Naive thymus-derived CD4-positive, alpha-beta T cell (primary cell): ENCODE results near the gene IL17RC. TPM values are rescaled to one million over a fixed set of nuclear protein-coding genes. Genes with fewer than 3 reads are reported as not detected.

Experiments
- ATAC-seq: fragments of 150-1000 bp; cut with Tn5 transposase; 2 replicates; pipeline ENCODE4 v1.10.0; 2021; ENCODE audit warnings: mild to moderate bottlenecking, moderate library complexity
- CTCF ChIA-PET: fragments of 350-600 bp; sonication (Branson Sonifier 250); formaldehyde crosslinking; loops from one replicate; lab custom pipeline; 2021; ENCODE audit warnings: antibody characterized with exemption; lab: Charles Lee
- POLR2A ChIA-PET: fragments of 350-600 bp; sonication (Branson Sonifier 250); formaldehyde crosslinking; loops from one replicate; lab custom pipeline; 2021; ENCODE audit warnings: antibody characterized with exemption, inconsistent platforms; lab: Charles Lee
- DNase-seq, 9 donors: peaks; one replicate each; pipeline versions ENCODE4 v3.0.0 to v3.0.0-alpha.2; 2020 to 2022; ENCODE audit warnings: mixed read lengths in 1 of 9
- H3K27ac ChIP-seq: one replicate; pipeline ENCODE4 v1.7.0; 2013; ENCODE audit warnings: mild to moderate bottlenecking, low read depth, low read length, moderate library complexity
- H3K27me3 ChIP-seq, 2 donors: one replicate each; pipeline ENCODE4 v1.7.0; 2013; ENCODE audit warnings: low read length in 2 of 2, mild to moderate bottlenecking in 2 of 2, moderate library complexity in 2 of 2; ENCODE audit not compliant: control insufficient read depth in 2 of 2, insufficient read depth in 2 of 2
- H3K36me3 ChIP-seq, 3 experiments: 1 replicate in 2 of 3; 2 replicates in 1 of 3; pipeline ENCODE4 v1.7.0; 2013; ENCODE audit warnings: low read length in 3 of 3, mild to moderate bottlenecking in 3 of 3, moderate library complexity in 1 of 3; ENCODE audit not compliant: insufficient read depth in 3 of 3, control insufficient read depth in 2 of 3
- H3K4me1 ChIP-seq, 2 donors: one replicate each; pipeline ENCODE4 v1.7.0; 2013; ENCODE audit warnings: low read length in 2 of 2, mild to moderate bottlenecking in 2 of 2, moderate library complexity in 1 of 2; ENCODE audit not compliant: control insufficient read depth in 2 of 2, insufficient read depth in 2 of 2
- H3K4me3 ChIP-seq: 2 replicates; pipeline ENCODE4 v1.7.0; 2013; ENCODE audit warnings: mild to moderate bottlenecking, low read length
- H3K9me3 ChIP-seq, 3 experiments: 1 replicate in 2 of 3; 2 replicates in 1 of 3; pipeline ENCODE4 v1.7.0; 2013; ENCODE audit warnings: low read length in 3 of 3; ENCODE audit not compliant: control insufficient read depth in 2 of 3
- H3K27ac Mint-ChIP-seq, 9 donors: one replicate each; pipeline ENCODE4 v1.8.0; 2020 to 2022; ENCODE audit warnings: mixed read lengths in 9 of 9, mild to moderate bottlenecking in 8 of 9, moderate library complexity in 5 of 9, inconsistent platforms in 2 of 9
- H3K27me3 Mint-ChIP-seq, 5 donors: one replicate each; pipeline ENCODE4 v1.8.0; 2021 to 2022; ENCODE audit warnings: mixed read lengths in 5 of 5, mild to moderate bottlenecking in 1 of 5
- H3K36me3 Mint-ChIP-seq, 5 donors: one replicate each; pipeline ENCODE4 v1.8.0; 2020 to 2022; ENCODE audit warnings: mixed read lengths in 5 of 5, mild to moderate bottlenecking in 3 of 5, inconsistent platforms in 1 of 5
- H3K4me1 Mint-ChIP-seq, 7 donors: one replicate each; pipeline ENCODE4 v1.8.0; 2020 to 2022; ENCODE audit warnings: mixed read lengths in 7 of 7, mild to moderate bottlenecking in 3 of 7, inconsistent platforms in 1 of 7
- H3K4me3 Mint-ChIP-seq, 10 donors: one replicate each; pipeline ENCODE4 v1.8.0; 2020 to 2022; ENCODE audit warnings: mild to moderate bottlenecking in 10 of 10, mixed read lengths in 10 of 10, moderate library complexity in 6 of 10, inconsistent platforms in 2 of 10
- H3K9me3 Mint-ChIP-seq, 11 donors: one replicate each; pipeline ENCODE4 v1.8.0; 2020 to 2022; ENCODE audit warnings: mixed read lengths in 11 of 11, mild to moderate bottlenecking in 4 of 11, inconsistent platforms in 1 of 11, moderate library complexity in 1 of 11
- intact Hi-C, 2 donors: fragments of 100-400 bp; cut with micrococcal nuclease; formaldehyde crosslinking; loops; one replicate each; pipeline ENCODE4 v1.15.1; 2023
- polyA plus RNA-seq, 2 donors: library from polyadenylated mRNA; unstranded; fragments of 300-500 nt; fragmentation: Illumina TruSeq; gene quantifications; one replicate each; pipeline ENCODE4 v1.2.3, GENCODE V29; 2021
- total RNA-seq, 6 experiments: library from RNA in 5 of 6; stranded (reverse) in 5 of 6; gene quantifications; 1 replicate in 5 of 6; 2 replicates in 1 of 6; pipeline ENCODE4 v1.2.3 and lab custom pipeline; 2021 to 2026

Gene IL17RC
- total and polyA plus RNA-seq, 7 experiments from 2014 or later = 0.70 to 11.9 (median 1.7) TPM

DNA sequence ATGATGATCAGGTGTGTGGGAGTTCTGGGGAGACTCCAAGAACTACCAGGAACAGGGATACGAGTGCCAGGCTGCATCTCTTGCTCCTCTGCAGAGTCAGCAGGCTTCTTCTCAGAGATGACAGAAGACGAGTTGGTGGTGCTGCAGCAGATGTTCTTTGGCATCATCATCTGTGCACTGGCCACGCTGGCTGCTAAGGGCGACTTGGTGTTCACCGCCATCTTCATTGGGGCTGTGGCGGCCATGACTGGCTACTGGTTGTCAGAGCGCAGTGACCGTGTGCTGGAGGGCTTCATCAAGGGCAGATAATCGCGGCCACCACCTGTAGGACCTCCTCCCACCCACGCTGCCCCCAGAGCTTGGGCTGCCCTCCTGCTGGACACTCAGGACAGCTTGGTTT, 27.4 kb downstream of the IL17RC start:
- H3K27me3 Mint-ChIP-seq = no peaks in the 10 kb centered on the region
- no peak overlapping the region for H3K27ac ChIP-seq
- H3K4me1 ChIP-seq = no peaks in the 10 kb centered on the region
- peaks cover 0 to 8% (median 0%) of the 10 kb centered on the region in 7 donors for H3K4me1 Mint-ChIP-seq
- CTCF ChIA-PET = interaction anchor here (4.1 kb wide), 1 partner anchor 11 kb away, joined by 35 read pairs; the partner anchor contains the start of gene CRELD1
- peak overlapping the region in 2 of 9 donors; percentile 17 to 23 for H3K27ac Mint-ChIP-seq
- peaks cover 0 to 39% (median 0%) of the 10 kb centered on the region in 3 experiments for H3K36me3 ChIP-seq
- no peaks in the 10 kb centered on the region for H3K9me3 Mint-ChIP-seq
- H3K4me3 ChIP-seq = no peak overlapping the region
- no peak for ATAC-seq
- H3K4me3 Mint-ChIP-seq = no peak overlapping the region
- no peaks in the 10 kb centered on the region for H3K9me3 ChIP-seq
- POLR2A ChIA-PET = interaction anchor here (0.9 to 2.2 kb wide), 2 partner anchors 9 to 11 kb away, joined by 3 to 12 read pairs; partner anchors contain the start of gene CRELD1
- DNase-seq = no peak
- peaks cover 0 to 6% (median 0%) of the 10 kb centered on the region in 5 donors for H3K36me3 Mint-ChIP-seq
- no peaks in the 10 kb centered on the region for H3K27me3 ChIP-seq
- intact Hi-C loops = no loop called here

DNA sequence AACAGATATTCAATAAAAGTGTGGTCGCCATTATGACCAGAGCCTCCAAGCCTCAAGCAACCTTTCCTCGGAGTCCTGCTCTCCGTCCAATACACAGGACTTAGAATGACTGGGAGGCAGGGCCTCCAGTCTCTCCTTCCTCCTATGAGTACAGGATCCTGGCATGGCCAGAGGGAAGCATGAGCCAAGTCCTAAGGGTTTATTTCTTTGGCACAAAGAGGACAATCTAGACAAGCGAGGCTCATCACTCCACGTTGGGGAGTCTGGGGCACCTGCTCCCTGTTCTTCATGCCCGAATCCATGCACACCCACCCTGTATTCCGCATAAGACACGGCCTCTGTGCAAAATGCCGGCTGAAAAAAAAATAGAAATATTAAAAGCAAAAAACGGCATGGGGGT, 28.5 kb downstream of the IL17RC start:
- no peaks in the 10 kb centered on the region for H3K4me1 ChIP-seq
- ChIA-PET CTCF (interaction anchor here (4.1 kb wide), 1 partner anchor 12 kb away, joined by 35 read pairs; the partner anchor contains the start of gene CRELD1), POLR2A (interaction anchor here (0.7 to 2.3 kb wide), 5 partner anchors 10 to 297 kb away, joined by 3 to 64 read pairs (median 8); partner anchors contain the start of genes CRELD1, EMC3 and JAGN1)
- intact Hi-C loops = loop anchor here (5.0 kb wide), 1 partner anchor 213 kb away; the partner anchor contains the start of gene BRPF1 (in 2 of the 2)
- H3K36me3 ChIP-seq = peaks cover 0 to 43% (median 0%) of the 10 kb centered on the region in 3 experiments
- Mint-ChIP-seq H3K9me3 (no peaks in the 10 kb centered on the region), H3K36me3 (peaks cover 0 to 6% (median 0%) of the 10 kb centered on the region in 5 donors), H3K4me1 (peaks cover 0 to 8% (median 3%) of the 10 kb centered on the region in 7 donors), H3K27ac (peak overlapping the region in 7 of 9 donors; percentile 38 to 71 (median 58)), H3K27me3 (no peaks in the 10 kb centered on the region), H3K4me3 (peak overlapping the region in 9 of 10 donors; percentile 18 to 64 (median 38))
- no peak overlapping the region for H3K27ac ChIP-seq
- ATAC-seq (no peak), DNase-seq (no peak)
- no peaks in the 10 kb centered on the region for H3K9me3 ChIP-seq
- no peaks in the 10 kb centered on the region for H3K27me3 ChIP-seq
- no peak overlapping the region for H3K4me3 ChIP-seq

DNA sequence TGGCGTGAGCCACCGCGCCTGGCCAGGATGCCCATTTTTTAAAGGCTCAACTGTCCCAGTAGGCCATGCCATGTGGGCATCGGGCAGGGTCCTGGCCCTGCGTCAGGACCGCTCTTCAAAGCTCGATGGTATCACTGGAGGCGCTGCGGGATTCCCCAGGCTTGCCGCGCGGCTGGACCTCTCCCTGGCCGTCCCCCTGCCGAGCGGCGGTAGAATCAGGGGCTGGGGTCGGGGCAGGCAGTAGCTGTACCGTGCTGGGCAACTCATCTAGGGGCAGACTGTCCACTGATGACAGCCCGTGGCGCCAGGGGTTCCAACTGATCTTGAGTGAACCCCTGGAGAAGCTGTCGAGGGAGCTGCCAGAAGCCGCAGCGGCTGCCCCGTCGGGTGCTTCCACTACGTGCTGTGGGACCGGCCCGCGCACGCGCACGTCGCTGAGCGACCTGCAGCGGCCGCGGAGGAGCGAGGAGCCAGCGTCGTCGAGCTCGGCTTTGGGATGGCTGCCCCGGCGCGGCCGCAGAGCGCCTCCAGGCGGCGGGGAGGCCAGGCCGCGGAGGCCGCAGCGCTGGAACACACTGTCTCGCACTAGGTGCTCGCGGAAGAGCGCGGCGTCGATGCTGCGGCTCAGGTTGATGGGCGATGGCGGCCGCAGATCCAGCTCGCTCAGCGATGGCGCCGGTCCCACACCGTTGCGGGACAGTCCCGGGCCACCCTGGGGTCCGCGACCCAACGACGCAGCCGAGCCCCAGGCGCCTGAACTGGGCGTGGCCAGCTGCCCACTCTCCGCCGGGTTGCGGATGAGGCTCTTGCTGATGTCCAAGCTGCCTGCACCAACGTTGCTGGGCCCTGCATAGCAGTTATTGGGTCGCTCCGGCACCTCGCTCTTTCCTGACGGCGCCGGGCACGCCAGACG, 29.5 kb downstream of the IL17RC start:
- peak overlapping the region; percentile 50 for H3K4me3 ChIP-seq
- peak overlapping the region; percentile 42 to 85 (median 78) for H3K4me3 Mint-ChIP-seq
- H3K36me3 ChIP-seq = peaks cover 0 to 36% (median 0%) of the 10 kb centered on the region in 3 experiments
- no peaks in the 10 kb centered on the region for H3K27me3 Mint-ChIP-seq
- H3K27ac Mint-ChIP-seq = peak overlapping the region in 8 of 9 donors; percentile 56 to 91 (median 82)
- peaks cover 0 to 4% (median 0%) of the 10 kb centered on the region in 5 donors for H3K36me3 Mint-ChIP-seq
- intact Hi-C loops = loop anchor here (1.0 to 5.0 kb wide), 5 partner anchors 13 to 214 kb away; partner anchors contain the start of genes BRPF1 (in 2 of the 2), CRELD1 (in 2 of the 2), RPUSD3 (in 2 of the 2) and JAGN1 (in 1 of the 2)
- CTCF ChIA-PET = interaction anchor here (0.6 to 4.1 kb wide), 9 partner anchors 9 to 317 kb away, joined by 3 to 35 read pairs (median 3); partner anchors contain the start of genes CRELD1 and RPUSD3
- no peaks in the 10 kb centered on the region for H3K9me3 ChIP-seq
- H3K4me1 Mint-ChIP-seq = peaks cover 8 to 16% (median 11%) of the 10 kb centered on the region in 7 donors
- no peaks in the 10 kb centered on the region for H3K27me3 ChIP-seq
- peak overlapping the region; percentile 74 for H3K27ac ChIP-seq
- no peaks in the 10 kb centered on the region for H3K9me3 Mint-ChIP-seq
- peak; percentile 94 for ATAC-seq
- DNase-seq = peak; percentile 70 to 88 (median 80)
- POLR2A ChIA-PET = interaction anchor here (0.6 to 2.3 kb wide), 7 partner anchors 12 to 550 kb away, joined by 3 to 64 read pairs (median 4); partner anchors contain the start of genes ARPC4, CRELD1, EMC3 and JAGN1
- peaks cover 7% of the 10 kb centered on the region in 2 donors for H3K4me1 ChIP-seq

DNA sequence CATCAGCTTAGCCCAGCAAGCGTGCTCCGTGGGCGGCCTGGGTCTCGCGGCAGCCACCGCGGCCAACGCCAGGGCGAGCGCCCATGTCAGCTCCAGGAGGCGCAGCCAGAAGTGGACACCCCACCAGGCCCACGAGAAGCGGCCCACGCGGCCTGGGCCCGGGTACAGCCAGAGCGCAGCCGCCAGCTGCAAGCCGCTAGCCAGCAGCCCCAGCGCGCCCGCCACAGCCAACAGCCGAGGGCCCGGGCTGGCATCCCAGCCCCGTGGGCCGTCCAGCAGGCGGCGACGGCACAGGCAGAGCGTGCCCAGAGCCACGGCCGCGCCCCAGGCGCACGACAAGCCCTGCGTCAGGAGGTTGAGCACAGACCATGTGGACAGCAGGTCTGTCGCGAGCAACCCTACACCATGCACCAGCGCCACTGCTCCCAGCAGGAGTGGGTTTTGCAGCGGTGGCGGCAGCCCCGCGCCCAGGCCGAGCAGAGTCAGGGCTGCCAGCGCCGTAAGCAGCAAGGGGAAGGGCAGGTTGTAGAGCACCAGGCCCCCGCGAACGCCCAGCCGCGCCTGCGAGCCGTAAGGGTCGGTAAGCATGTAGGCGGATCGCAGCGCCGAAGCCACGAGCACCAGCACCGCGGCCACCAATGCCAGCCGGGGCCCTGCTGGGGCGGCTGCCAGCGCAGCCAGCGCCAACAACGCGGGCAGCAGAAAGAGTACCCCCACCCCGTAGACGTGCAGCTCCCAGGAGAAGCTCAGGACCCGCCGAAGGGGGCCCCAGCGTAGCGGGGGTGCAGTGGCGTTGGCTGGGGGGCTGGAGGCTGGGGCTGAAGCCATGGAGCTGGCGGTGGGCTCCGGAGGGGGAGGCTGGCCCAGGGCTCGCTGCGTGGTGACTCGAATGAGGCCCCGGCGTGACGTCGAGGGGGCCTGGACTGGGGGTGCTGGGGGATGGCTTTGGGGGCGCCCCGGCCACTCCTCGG, 30.4 kb downstream of the IL17RC start:
- Histone ChIP-seq H3K27ac (no peak overlapping the region), H3K4me1 (peaks cover 11 to 13% of the 10 kb centered on the region in 2 donors), H3K9me3 (no peaks in the 10 kb centered on the region), H3K4me3 (no peak overlapping the region), H3K36me3 (peaks cover 0 to 34% (median 0%) of the 10 kb centered on the region in 3 experiments), H3K27me3 (no peaks in the 10 kb centered on the region)
- intact Hi-C loops = loop anchor here (5.0 kb wide), 1 partner anchor 215 kb away; the partner anchor contains the start of gene BRPF1 (in 2 of the 2)
- peaks cover 10 to 22% (median 14%) of the 10 kb centered on the region in 7 donors for H3K4me1 Mint-ChIP-seq
- peak overlapping the region in 1 of 9 donors; percentile 36 for H3K27ac Mint-ChIP-seq
- ATAC-seq (no peak), DNase-seq (no peak)
- POLR2A ChIA-PET = interaction anchor here (0.8 to 2.3 kb wide), 4 partner anchors 13 to 551 kb away, joined by 3 to 64 read pairs (median 8); partner anchors contain the start of genes CRELD1, EMC3 and JAGN1
- peaks cover 0 to 3% (median 0%) of the 10 kb centered on the region in 5 donors for H3K36me3 Mint-ChIP-seq
- no peaks in the 10 kb centered on the region for H3K9me3 Mint-ChIP-seq
- no peak overlapping the region for H3K4me3 Mint-ChIP-seq
- no peaks in the 10 kb centered on the region for H3K27me3 Mint-ChIP-seq
- CTCF ChIA-PET = interaction anchor here (0.7 to 4.1 kb wide), 5 partner anchors 10 to 115 kb away, joined by 3 to 35 read pairs (median 3); partner anchors contain the start of genes CRELD1 and RPUSD3

DNA sequence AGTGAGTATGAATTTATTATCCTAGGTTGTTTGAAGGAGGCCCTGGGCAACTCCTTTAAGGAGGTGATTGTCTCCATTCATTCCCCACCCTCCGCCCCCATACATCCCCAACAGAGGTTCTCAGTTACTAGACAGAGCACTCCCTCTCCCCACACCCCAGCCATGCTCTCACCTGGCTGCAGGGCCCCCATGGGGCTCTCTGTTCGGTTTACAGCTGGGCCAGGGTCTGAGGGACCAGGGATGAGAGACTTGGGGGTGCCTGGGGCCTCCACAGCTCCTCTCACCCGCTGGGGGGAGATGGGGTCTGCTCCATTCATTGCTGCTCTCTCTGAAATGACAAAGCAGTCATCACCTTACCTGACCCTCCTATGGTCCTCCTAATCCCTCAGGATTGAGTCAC, 31.7 kb downstream of the IL17RC start:
- ChIA-PET POLR2A (interaction anchor here (1.4 to 1.8 kb wide), 2 partner anchors 15 to 17 kb away, joined by 6 to 10 read pairs; partner anchors contain the start of gene CRELD1), CTCF (interaction anchor here (1.5 kb wide), 1 partner anchor 16 kb away, joined by 6 read pairs; the partner anchor contains the start of gene CRELD1)
- peaks cover 11 to 15% of the 10 kb centered on the region in 2 donors for H3K4me1 ChIP-seq
- H3K36me3 ChIP-seq = peaks cover 0 to 22% (median 0%) of the 10 kb centered on the region in 3 experiments
- H3K27me3 Mint-ChIP-seq = no peaks in the 10 kb centered on the region
- no peak overlapping the region for H3K4me3 ChIP-seq
- no peaks in the 10 kb centered on the region for H3K9me3 ChIP-seq
- H3K27ac Mint-ChIP-seq = peak overlapping the region in 1 of 9 donors; percentile 31
- ATAC-seq (no peak), DNase-seq (no peak)
- no peaks in the 10 kb centered on the region for H3K9me3 Mint-ChIP-seq
- intact Hi-C loops = loop anchor here (5.0 kb wide), 1 partner anchor 216 kb away; the partner anchor contains the start of gene BRPF1 (in 2 of the 2)
- H3K4me1 Mint-ChIP-seq = peaks cover 10 to 29% (median 19%) of the 10 kb centered on the region in 7 donors
- no peaks in the 10 kb centered on the region for H3K27me3 ChIP-seq
- H3K27ac ChIP-seq = no peak overlapping the region
- no peak overlapping the region for H3K4me3 Mint-ChIP-seq
- peaks cover 0 to 2% (median 0%) of the 10 kb centered on the region in 5 donors for H3K36me3 Mint-ChIP-seq
